Esophagus squamous epithelium (tissue), 5 donors: ENCODE measurements around the gene HSD17B2. TPM values are rescaled to one million over a fixed set of nuclear protein-coding genes. Genes with fewer than 3 reads are reported as not detected.

Source experiments
- DNase-seq: peaks from one replicate; lab custom pipeline; 2025; lab: John Stamatoyannopoulos, UW
- H3K27ac ChIP-seq, 4 donors: fragments of 200-600 bp; sonication (generic); one replicate each; pipeline ENCODE4 v1.5.1; 2016 to 2019; ENCODE audit warnings: mild to moderate bottlenecking in 1 of 4
- H3K27me3 ChIP-seq, 4 donors: fragments of 200-600 bp; sonication (generic); 1 replicate in 3 of 4; 2 replicates in 1 of 4; pipeline versions ENCODE4 v1.5.1 to v1.6.0; 2017 to 2021; ENCODE audit warnings: antibody characterized with exemption in 1 of 4
- H3K36me3 ChIP-seq, 3 donors: fragments of 200-600 bp; sonication (generic); one replicate each; pipeline ENCODE4 v1.5.1; 2016 to 2019
- H3K4me1 ChIP-seq, 3 donors: fragments of 200-600 bp; sonication (generic); one replicate each; pipeline ENCODE4 v1.5.1; 2017 to 2019
- H3K4me3 ChIP-seq, 4 donors: fragments of 200-600 bp; sonication (generic); 1 replicate in 3 of 4; 2 replicates in 1 of 4; pipeline ENCODE4 v1.5.1; 2016 to 2019; ENCODE audit warnings: mild to moderate bottlenecking in 2 of 4, moderate library complexity in 1 of 4
- H3K9me3 ChIP-seq, 3 donors: fragments of 200-600 bp; sonication (generic); one replicate each; pipeline ENCODE4 v1.5.1; 2016 to 2019
- CTCF ChIP-seq, 6 experiments: fragments of 450-650 bp in 4 of 6; fragments of 200-600 bp in 2 of 6; sonication (generic) in 2 of 6; IDR thresholded peaks; one replicate each; pipeline ENCODE4 v1.5.1; 2016 to 2019; ENCODE audit warnings: antibody characterized with exemption in 6 of 6, mild to moderate bottlenecking in 4 of 6, moderate library complexity in 4 of 6
- POLR2A ChIP-seq, 4 donors: fragments of 450-650 bp; IDR thresholded peaks; one replicate each; pipeline ENCODE4 v1.6.1; 2017; ENCODE audit warnings: antibody characterized with exemption in 4 of 4, mild to moderate bottlenecking in 4 of 4, moderate library complexity in 3 of 4
- WGBS, 2 donors: methylation state at CpG; one replicate each; pipeline ENCODE4 v1.1.5; 2018; 5-methylcytosine and 5-hydroxymethylcytosine counted together
- intact Hi-C: fragments of 100-400 bp; cut with DNase I; formaldehyde crosslinking; loops from one replicate; pipeline ENCODE4 v1.15.0; 2022
- total RNA-seq, 4 donors: library from RNA; depleted of rRNA; stranded (reverse); fragments of >200 nt; gene quantifications; one replicate each; pipeline ENCODE4 v1.1.0, GENCODE V29; 2016
- donor health status: DM: yes; HTN: yes; CAD: no.

HSD17B2 gene
- total RNA-seq, 4 donors from 2014 or later: 0.72 to 5.1 (median 2.5) TPM

- Histone ChIP-seq H3K36me3 (peaks cover 0 to 52% (median 0%) of the 10 kb centered on the region in 3 donors), H3K9me3 (no peaks in the 10 kb centered on the region), H3K4me1 (no peaks in the 10 kb centered on the region), H3K27me3 (no peaks in the 10 kb centered on the region), H3K4me3 (no peak overlapping the region), H3K27ac (no peak overlapping the region)
- intact Hi-C loops: no loop called here
- TF ChIP-seq CTCF (IDR thresholded peaks at IDR 0.05) (no peak), POLR2A (IDR thresholded peaks at IDR 0.05) (no peak)
- DNase-seq: no peak
- WGBS, 2 donors: 79 to 95% methylated on average over 4 to 5 of the region's 5 CpGs
These were observed 111.9 kb downstream of the HSD17B2 start for GRCh38 chr16:82146957-82147356.

GRCh38 chr16:82147546-82147945 lies 112.5 kb downstream of the HSD17B2 start:
- Histone ChIP-seq H3K36me3 (peaks cover 0 to 58% (median 0%) of the 10 kb centered on the region in 3 donors), H3K4me1 (peaks cover 0 to 3% (median 0%) of the 10 kb centered on the region in 3 donors), H3K4me3 (no peak overlapping the region), H3K27ac (no peak overlapping the region), H3K9me3 (no peaks in the 10 kb centered on the region), H3K27me3 (no peaks in the 10 kb centered on the region)
- TF ChIP-seq POLR2A (IDR thresholded peaks at IDR 0.05): no peak
- TF ChIP-seq CTCF (IDR thresholded peaks at IDR 0.05): no peak
- WGBS, 2 donors: 73 to 96% methylated on average over 5 of the region's 5 CpGs
- no peak for DNase-seq
- intact Hi-C loops: no loop called here

Other genes starting within 250 kb of the HSD17B2 start
- 10 to 100 TPM in 2 of 4 donors, 1 to 10 TPM in 2; 7.1 to 15.3 (median 12.3) TPM for gene SDR42E1, start 23.8 kb upstream of the HSD17B2 start, total RNA-seq
- gene MPHOSPH6, start 135.0 kb downstream of the HSD17B2 start, total RNA-seq: 10 to 100 TPM; 35.3 to 73.5 (median 51.9) TPM